OCI-LY1 (cell line): ENCODE data around the gene LENEP.

Experiments
- EZH2 ChIP-seq: fragments of 200-600 bp; sonication (generic), shearing (Covaris generic); IDR thresholded peaks from 2 replicates; pipeline ENCODE4 v1.8.0; 2017; ENCODE audit warnings: borderline replicate concordance, mixed run types, mild to moderate bottlenecking, antibody characterized with exemption, low read length, moderate library complexity, mixed read lengths
- TF ChIP-seq, protein P1 (sequence below): fragments of 200-600 bp; sonication (generic), shearing (Covaris generic); IDR thresholded peaks from 2 replicates; pipeline ENCODE4 v1.5.1; 2017; ENCODE audit warnings: mild to moderate bottlenecking, antibody characterized with exemption, low read length, moderate library complexity, mixed read lengths

DNA sequence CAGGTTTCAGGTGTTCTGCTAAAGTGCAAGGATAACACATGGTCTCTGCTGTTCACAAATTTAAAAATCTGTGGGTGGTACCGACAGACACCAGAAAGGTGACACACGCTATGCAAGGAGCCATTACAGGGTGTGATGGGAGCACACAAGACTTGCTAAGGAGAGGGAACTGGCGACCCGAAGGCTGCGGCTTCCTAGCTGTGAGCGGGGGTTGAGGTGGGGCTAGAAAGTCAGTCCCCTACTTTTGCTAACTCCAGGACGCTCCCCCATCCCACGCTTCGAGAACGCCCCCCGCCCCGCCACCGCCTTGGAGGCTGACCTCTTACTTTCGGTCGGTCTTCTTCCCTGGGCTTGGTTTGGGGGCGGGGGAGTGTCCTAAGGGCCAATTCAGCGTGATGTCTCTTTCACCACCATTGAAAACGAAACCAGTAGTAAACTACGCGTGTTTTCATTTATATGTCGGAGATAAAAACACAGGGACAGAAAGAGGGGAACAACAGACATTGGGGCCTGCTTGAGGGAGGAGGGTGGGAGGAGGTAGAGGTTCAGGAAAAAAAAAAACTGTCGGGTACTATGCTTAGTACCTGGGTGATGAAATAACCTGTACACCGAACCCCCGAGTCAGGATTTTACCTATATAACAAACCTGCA lies 17.9 kb upstream of the LENEP start:
- TF ChIP-seq, protein P1, sequence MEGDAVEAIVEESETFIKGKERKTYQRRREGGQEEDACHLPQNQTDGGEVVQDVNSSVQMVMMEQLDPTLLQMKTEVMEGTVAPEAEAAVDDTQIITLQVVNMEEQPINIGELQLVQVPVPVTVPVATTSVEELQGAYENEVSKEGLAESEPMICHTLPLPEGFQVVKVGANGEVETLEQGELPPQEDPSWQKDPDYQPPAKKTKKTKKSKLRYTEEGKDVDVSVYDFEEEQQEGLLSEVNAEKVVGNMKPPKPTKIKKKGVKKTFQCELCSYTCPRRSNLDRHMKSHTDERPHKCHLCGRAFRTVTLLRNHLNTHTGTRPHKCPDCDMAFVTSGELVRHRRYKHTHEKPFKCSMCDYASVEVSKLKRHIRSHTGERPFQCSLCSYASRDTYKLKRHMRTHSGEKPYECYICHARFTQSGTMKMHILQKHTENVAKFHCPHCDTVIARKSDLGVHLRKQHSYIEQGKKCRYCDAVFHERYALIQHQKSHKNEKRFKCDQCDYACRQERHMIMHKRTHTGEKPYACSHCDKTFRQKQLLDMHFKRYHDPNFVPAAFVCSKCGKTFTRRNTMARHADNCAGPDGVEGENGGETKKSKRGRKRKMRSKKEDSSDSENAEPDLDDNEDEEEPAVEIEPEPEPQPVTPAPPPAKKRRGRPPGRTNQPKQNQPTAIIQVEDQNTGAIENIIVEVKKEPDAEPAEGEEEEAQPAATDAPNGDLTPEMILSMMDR: no peak
- no peak for TF ChIP-seq EZH2
